Liver (tissue), 9 donors: ENCODE measurements around the gene PCDH15. TPM values are rescaled to one million over a fixed set of nuclear protein-coding genes. Genes with fewer than 3 reads are reported as not detected.

Experiments
- DNase-seq: peaks from one replicate; pipeline ENCODE4 v3.0.0-alpha.2; 2017; ENCODE audit warnings: low spot score
- H3K27ac ChIP-seq, 2 donors: one replicate each; pipeline ENCODE4 v1.7.0; 2013; ENCODE audit warnings: inconsistent platforms in 2 of 2, low read length in 2 of 2, control low read depth in 1 of 2, low read depth in 1 of 2, mild to moderate bottlenecking in 1 of 2
- H3K27me3 ChIP-seq, 4 donors: one replicate each; pipeline versions ENCODE4 v1.6.1 to v1.7.0; 2013; ENCODE audit warnings: low read length in 3 of 4, inconsistent platforms in 1 of 4, mild to moderate bottlenecking in 1 of 4, moderate library complexity in 1 of 4; ENCODE audit not compliant: control insufficient read depth in 4 of 4, insufficient read depth in 4 of 4
- H3K36me3 ChIP-seq, 4 donors: one replicate each; pipeline versions ENCODE4 v1.6.1 to v1.7.0; 2013; ENCODE audit warnings: low read length in 3 of 4, mild to moderate bottlenecking in 3 of 4, low read depth in 1 of 4, moderate library complexity in 1 of 4; ENCODE audit not compliant: control insufficient read depth in 4 of 4, insufficient read depth in 3 of 4
- H3K4me1 ChIP-seq, 4 donors: one replicate each; pipeline versions ENCODE4 v1.6.1 to v1.7.0; 2013; ENCODE audit warnings: low read length in 3 of 4, mild to moderate bottlenecking in 3 of 4, moderate library complexity in 1 of 4; ENCODE audit not compliant: control insufficient read depth in 4 of 4, insufficient read depth in 4 of 4
- H3K4me3 ChIP-seq, 3 donors: one replicate each; pipeline versions ENCODE4 v1.6.1 to v1.7.0; 2013; ENCODE audit warnings: low read length in 3 of 3, control low read depth in 1 of 3, low read depth in 1 of 3, mild to moderate bottlenecking in 1 of 3
- H3K9ac ChIP-seq, 2 donors: one replicate each; pipeline ENCODE4 v1.7.0; 2013; ENCODE audit warnings: low read length in 2 of 2, mild to moderate bottlenecking in 2 of 2, moderate library complexity in 2 of 2, control low read depth in 1 of 2, low read depth in 1 of 2
- H3K9me3 ChIP-seq, 4 donors: one replicate each; pipeline versions ENCODE4 v1.6.1 to v1.7.0; 2013; ENCODE audit warnings: low read length in 3 of 4; ENCODE audit not compliant: control insufficient read depth in 4 of 4
- FOXA2 ChIP-seq: IDR thresholded peaks from 2 replicates; pipeline ENCODE4 v1.6.1; 2016; ENCODE audit warnings: antibody characterized with exemption
- GABPA ChIP-seq, 2 donors: IDR thresholded peaks in 1 of 2; conservative IDR thresholded peaks in 1 of 2; 2 replicates each; pipeline ENCODE4 v1.6.1; 2016; ENCODE audit warnings: antibody characterized with exemption in 2 of 2, mild to moderate bottlenecking in 1 of 2, moderate library complexity in 1 of 2
- HNF4A ChIP-seq, 2 donors: conservative IDR thresholded peaks; 2 replicates each; pipeline ENCODE4 v1.6.1; 2016; ENCODE audit warnings: antibody characterized with exemption in 2 of 2, mild to moderate bottlenecking in 2 of 2
- HNF4G ChIP-seq: IDR thresholded peaks from 2 replicates; pipeline ENCODE4 v1.6.1; 2016; ENCODE audit warnings: antibody characterized with exemption
- NR2F2 ChIP-seq: IDR thresholded peaks from 2 replicates; pipeline ENCODE4 v1.6.1; 2016; ENCODE audit warnings: antibody characterized with exemption
- RAD21 ChIP-seq, 2 donors: IDR thresholded peaks; 2 replicates each; pipeline ENCODE4 v1.6.1; 2016; ENCODE audit warnings: antibody characterized with exemption in 2 of 2, mild to moderate bottlenecking in 2 of 2
- RXRA ChIP-seq, 2 donors: IDR thresholded peaks; 2 replicates each; pipeline ENCODE4 v1.6.1; 2017 to 2018; ENCODE audit warnings: antibody characterized with exemption in 2 of 2, mild to moderate bottlenecking in 1 of 2
- SP1 ChIP-seq: IDR thresholded peaks from 2 replicates; pipeline ENCODE4 v1.6.1; 2018; ENCODE audit warnings: antibody characterized with exemption, mild to moderate bottlenecking
- WGBS: extraction: QIAGEN DNeasy Blood & Tissue Kit; methylation state at CpG from one replicate; pipeline ENCODE4 v1.1.7; 2013; 5-methylcytosine and 5-hydroxymethylcytosine counted together
- polyA plus RNA-seq, 2 donors: library from polyadenylated mRNA; stranded (reverse) in 1 of 2; unstranded in 1 of 2; fragments of 200-250 nt in 1 of 2; fragments of >200 nt in 1 of 2; fragmentation: Nextera tagmentation in 1 of 2; extraction: Ambion mirVana in 1 of 2; gene quantifications; one replicate each; pipeline versions ENCODE4 v1.2.1 to v1.2.3, GENCODE V29; 2013 to 2015
- total RNA-seq, 2 donors: library from RNA; depleted of rRNA; stranded (reverse); fragments of >200 nt; gene quantifications; one replicate each; pipeline ENCODE4 v1.2.3, GENCODE V29; 2014
- TF ChIP-seq, protein P1 (sequence below): IDR thresholded peaks from 2 replicates; pipeline ENCODE4 v1.6.1; 2016; ENCODE audit warnings: antibody characterized with exemption
- TF ChIP-seq, protein P2 (sequence below): fragments of 150-350 bp; IDR thresholded peaks from 2 replicates; pipeline ENCODE4 v1.5.1; 2017; ENCODE audit warnings: improper control_type of control experiment, low read depth, low read length; ENCODE audit not compliant: missing input control
- donor health status: healthy.
- donor health status: healthy.
- donor health status: healthy.
- donor health status: healthy.
- donor health status: healthy.

Gene PCDH15
- total and polyA plus RNA-seq, 4 donors: 0.05 TPM; not detected in 3

GRCh38 chr10:53840653-53841052, 960.4 kb downstream of the PCDH15 start (continued):
- TF ChIP-seq NR2F2 (no peak), HNF4G (no peak), FOXA2 (no peak), RAD21 (IDR thresholded peaks at IDR 0.05) (no peak), HNF4A (conservative IDR thresholded peaks at IDR 0.05) (no peak)
- TF ChIP-seq, protein P1, sequence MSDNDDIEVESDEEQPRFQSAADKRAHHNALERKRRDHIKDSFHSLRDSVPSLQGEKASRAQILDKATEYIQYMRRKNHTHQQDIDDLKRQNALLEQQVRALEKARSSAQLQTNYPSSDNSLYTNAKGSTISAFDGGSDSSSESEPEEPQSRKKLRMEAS: no peak

- Histone ChIP-seq H3K27me3 (peaks cover 0 to 6% (median 0%) of the 10 kb centered on the region in 4 donors), H3K9ac (no peak overlapping the region), H3K4me1 (no peaks in the 10 kb centered on the region), H3K36me3 (no peaks in the 10 kb centered on the region), H3K4me3 (no peak overlapping the region), H3K9me3 (no peaks in the 10 kb centered on the region), H3K27ac (no peak overlapping the region)
- TF ChIP-seq RAD21 (IDR thresholded peaks at IDR 0.05): peak; percentile 74
- TF ChIP-seq FOXA2: no peak
- TF ChIP-seq, protein P2, sequence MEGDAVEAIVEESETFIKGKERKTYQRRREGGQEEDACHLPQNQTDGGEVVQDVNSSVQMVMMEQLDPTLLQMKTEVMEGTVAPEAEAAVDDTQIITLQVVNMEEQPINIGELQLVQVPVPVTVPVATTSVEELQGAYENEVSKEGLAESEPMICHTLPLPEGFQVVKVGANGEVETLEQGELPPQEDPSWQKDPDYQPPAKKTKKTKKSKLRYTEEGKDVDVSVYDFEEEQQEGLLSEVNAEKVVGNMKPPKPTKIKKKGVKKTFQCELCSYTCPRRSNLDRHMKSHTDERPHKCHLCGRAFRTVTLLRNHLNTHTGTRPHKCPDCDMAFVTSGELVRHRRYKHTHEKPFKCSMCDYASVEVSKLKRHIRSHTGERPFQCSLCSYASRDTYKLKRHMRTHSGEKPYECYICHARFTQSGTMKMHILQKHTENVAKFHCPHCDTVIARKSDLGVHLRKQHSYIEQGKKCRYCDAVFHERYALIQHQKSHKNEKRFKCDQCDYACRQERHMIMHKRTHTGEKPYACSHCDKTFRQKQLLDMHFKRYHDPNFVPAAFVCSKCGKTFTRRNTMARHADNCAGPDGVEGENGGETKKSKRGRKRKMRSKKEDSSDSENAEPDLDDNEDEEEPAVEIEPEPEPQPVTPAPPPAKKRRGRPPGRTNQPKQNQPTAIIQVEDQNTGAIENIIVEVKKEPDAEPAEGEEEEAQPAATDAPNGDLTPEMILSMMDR: peak; percentile 27
- no peak for DNase-seq
- 12% methylated on average over 2 of the region's 2 CpGs for WGBS
These were observed 961.5 kb downstream of the PCDH15 start for GRCh38 chr10:53839440-53840039.

DNA sequence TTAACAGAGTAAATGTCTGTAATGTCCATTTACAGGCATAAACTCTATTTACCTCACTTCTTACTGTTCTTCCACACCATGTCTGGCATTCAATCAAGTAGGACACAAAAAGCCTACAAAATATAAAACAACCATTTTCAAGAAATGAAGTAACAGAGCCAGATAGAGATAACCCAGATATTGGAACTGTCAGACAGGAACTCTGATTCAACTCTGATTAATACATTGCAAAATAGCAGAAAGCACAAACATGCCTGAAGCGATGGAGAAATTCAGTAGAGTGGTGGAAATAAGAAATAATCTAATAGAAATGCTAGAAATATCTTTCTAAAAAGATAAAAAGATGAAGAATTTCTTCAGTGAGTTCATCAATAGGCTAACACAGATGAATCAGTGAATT, 964.4 kb downstream of the PCDH15 start:
- H3K27me3 ChIP-seq: peaks cover 0 to 2% (median 0%) of the 10 kb centered on the region in 4 donors
- WGBS: 76% methylated on average over 1 of the region's 1 CpG

DNA sequence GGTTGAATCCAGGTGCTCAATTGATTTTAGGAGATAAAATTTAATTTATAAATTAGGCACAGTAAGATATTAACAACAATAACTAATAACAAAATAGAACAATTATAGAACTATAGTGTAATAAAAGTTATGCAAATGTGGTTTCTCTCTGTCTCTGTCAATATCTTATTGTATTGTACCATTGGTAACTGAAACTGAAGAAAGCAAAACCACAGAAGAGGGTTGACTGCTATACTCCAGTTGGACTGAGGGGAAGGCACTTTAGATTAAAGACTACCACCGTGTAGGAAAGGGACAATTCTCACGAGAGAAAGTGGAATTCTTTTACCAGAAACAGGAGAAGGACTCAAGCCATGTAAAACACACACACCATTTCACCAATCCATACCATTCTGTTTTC, 967.1 kb downstream of the PCDH15 start:
- no peak overlapping the region for H3K4me3 ChIP-seq
- H3K4me1 ChIP-seq: no peaks in the 10 kb centered on the region
- DNase-seq: no peak
- TF ChIP-seq HNF4A (conservative IDR thresholded peaks at IDR 0.05) (no peak), RAD21 (IDR thresholded peaks at IDR 0.05) (no peak), SP1 (no peak), RXRA (IDR thresholded peaks at IDR 0.05) (no peak), FOXA2 (no peak), GABPA (IDR thresholded peaks at IDR 0.05 in 1 of 2, conservative IDR thresholded peaks at IDR 0.05 in 1 of 2) (no peak)
- TF ChIP-seq, protein P1: no peak
- no peak overlapping the region for H3K9ac ChIP-seq
- H3K27ac ChIP-seq: no peak overlapping the region
- WGBS: 54% methylated on average over 2 of the region's 2 CpGs
- no peaks in the 10 kb centered on the region for H3K36me3 ChIP-seq
- no peaks in the 10 kb centered on the region for H3K9me3 ChIP-seq
- peaks cover 0 to 2% (median 0%) of the 10 kb centered on the region in 4 donors for H3K27me3 ChIP-seq

More for the DNA sequence above, 964.4 kb downstream of the PCDH15 start:
- DNase-seq: no peak
- Histone ChIP-seq H3K4me1 (no peaks in the 10 kb centered on the region), H3K4me3 (no peak overlapping the region), H3K9me3 (no peaks in the 10 kb centered on the region), H3K27ac (no peak overlapping the region), H3K9ac (no peak overlapping the region), H3K36me3 (no peaks in the 10 kb centered on the region)
- TF ChIP-seq SP1: no peak
- no peak for TF ChIP-seq HNF4A (conservative IDR thresholded peaks at IDR 0.05)
- TF ChIP-seq, protein P2: no peak
- TF ChIP-seq HNF4G: no peak
